Measurements from ENCODE around the gene PHF24. TPM values are rescaled to one million over a fixed set of nuclear protein-coding genes. Genes with fewer than 3 reads are reported as not detected.

The PHF24 gene
- polyA plus RNA-seq, 3 donors = 0.04 TPM; not detected in 2

DNA sequence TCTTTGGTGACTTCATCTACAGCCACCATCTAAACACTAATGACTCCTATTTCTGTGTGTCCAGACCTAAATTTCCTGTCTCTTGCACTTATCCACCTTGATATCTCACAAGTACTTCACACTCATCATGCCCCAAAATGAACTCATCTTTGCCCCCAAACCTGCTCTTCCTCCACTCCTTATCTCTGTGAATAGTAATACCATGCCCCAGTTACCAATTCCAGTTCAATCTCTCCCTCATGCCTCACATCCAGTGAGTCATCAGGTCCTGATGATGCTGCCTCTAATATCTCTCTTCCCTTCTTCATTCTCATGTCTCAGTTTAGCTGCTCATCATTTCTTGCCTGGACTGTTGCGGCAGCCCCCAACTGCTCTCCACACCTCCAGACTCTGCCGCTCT, 16.6 kb downstream of the PHF24 start:
- Histone ChIP-seq H3K9ac (ENCODE audit: insufficient read depth, low read length, poor library complexity, severe bottlenecking) (no peak overlapping the region), H3K36me3 (replicated peaks in 1 of 2; ENCODE audit: control insufficient read depth in 1 of 2, insufficient read depth in 2 of 2, low read length in 2 of 2) (no peaks in the 10 kb centered on the region), H4K20me1 (ENCODE audit: insufficient read depth, low read length) (no peaks in the 10 kb centered on the region), H3K27ac (ENCODE audit: low read depth in 1 of 2, low read length in 2 of 2) (no peak overlapping the region), H3K9me3 (replicated peaks in 1 of 2; ENCODE audit: control insufficient read depth in 1 of 2, insufficient read depth in 1 of 2, low read length in 2 of 2) (no peaks in the 10 kb centered on the region), H3K4me1 (ENCODE audit: control insufficient read depth in 1 of 2, insufficient read depth in 2 of 2, low read length in 2 of 2) (no peaks in the 10 kb centered on the region), H3K27me3 (ENCODE audit: control insufficient read depth in 2 of 2, insufficient read depth in 2 of 2, low read length in 2 of 2) (no peaks in the 10 kb centered on the region), H3K4me3 (replicated peaks in 1 of 3; ENCODE audit: low read depth in 2 of 3, low read length in 3 of 3) (no peak overlapping the region), H3K79me2 (ENCODE audit: insufficient read depth, low read length) (no peaks in the 10 kb centered on the region), H3K4me2 (replicated peaks; ENCODE audit: extremely low read depth, low read length, poor library complexity, severe bottlenecking) (no peak overlapping the region), H2AFZ (ENCODE audit: insufficient read depth, low read depth, low read length, poor library complexity, severe bottlenecking) (no peak overlapping the region)
- no peak overlapping the region for H3K4me3 Mint-ChIP-seq
- peaks cover 8 to 15% (median 12%) of the 10 kb centered on the region in 3 donors for H3K27me3 Mint-ChIP-seq (ENCODE audit: low read depth in 3 of 3)
- no peaks in the 10 kb centered on the region for H3K4me1 Mint-ChIP-seq
- H3K27ac Mint-ChIP-seq = no peak overlapping the region
- 95% methylated on average over 2 of the region's 2 CpGs for WGBS (ENCODE audit: insufficient coverage)
- TF ChIP-seq, protein P1, sequence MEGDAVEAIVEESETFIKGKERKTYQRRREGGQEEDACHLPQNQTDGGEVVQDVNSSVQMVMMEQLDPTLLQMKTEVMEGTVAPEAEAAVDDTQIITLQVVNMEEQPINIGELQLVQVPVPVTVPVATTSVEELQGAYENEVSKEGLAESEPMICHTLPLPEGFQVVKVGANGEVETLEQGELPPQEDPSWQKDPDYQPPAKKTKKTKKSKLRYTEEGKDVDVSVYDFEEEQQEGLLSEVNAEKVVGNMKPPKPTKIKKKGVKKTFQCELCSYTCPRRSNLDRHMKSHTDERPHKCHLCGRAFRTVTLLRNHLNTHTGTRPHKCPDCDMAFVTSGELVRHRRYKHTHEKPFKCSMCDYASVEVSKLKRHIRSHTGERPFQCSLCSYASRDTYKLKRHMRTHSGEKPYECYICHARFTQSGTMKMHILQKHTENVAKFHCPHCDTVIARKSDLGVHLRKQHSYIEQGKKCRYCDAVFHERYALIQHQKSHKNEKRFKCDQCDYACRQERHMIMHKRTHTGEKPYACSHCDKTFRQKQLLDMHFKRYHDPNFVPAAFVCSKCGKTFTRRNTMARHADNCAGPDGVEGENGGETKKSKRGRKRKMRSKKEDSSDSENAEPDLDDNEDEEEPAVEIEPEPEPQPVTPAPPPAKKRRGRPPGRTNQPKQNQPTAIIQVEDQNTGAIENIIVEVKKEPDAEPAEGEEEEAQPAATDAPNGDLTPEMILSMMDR (IDR thresholded peaks at IDR 0.05) = no peak
- intact Hi-C loops (cut with micrococcal nuclease) = no loop called here
- H3K9me3 Mint-ChIP-seq = peaks cover 0 to 3% (median 0%) of the 10 kb centered on the region in 7 donors
- no peaks in the 10 kb centered on the region for H3K36me3 Mint-ChIP-seq
- DNase-seq = no peak

DNA sequence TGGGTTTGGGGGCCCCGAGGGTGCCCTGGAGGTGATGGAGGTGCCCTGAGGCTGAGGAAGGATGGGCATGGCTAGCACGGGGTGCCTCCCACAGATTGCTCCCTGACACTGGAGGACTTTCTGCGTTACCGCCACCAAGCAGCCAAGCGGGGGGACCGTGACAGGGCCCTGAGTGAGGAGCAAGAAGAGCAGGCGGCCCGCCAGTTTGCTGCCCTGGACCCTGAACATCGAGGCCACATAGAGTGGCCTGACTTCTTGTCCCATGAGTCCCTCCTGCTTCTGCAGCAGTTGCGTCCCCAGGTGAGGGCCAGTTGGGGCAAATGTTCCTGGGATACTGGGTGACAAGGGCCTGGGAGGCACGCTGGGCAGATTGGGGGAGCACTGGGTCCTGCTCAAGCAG, 18.4 kb downstream of the PHF24 start:
- Mint-ChIP-seq H3K27ac (no peak overlapping the region), H3K27me3 (ENCODE audit: low read depth in 3 of 3) (peaks cover 8 to 11% (median 10%) of the 10 kb centered on the region in 3 donors), H3K36me3 (no peaks in the 10 kb centered on the region), H3K9me3 (peaks cover 0 to 2% (median 0%) of the 10 kb centered on the region in 7 donors), H3K4me1 (peaks cover 17% of the 10 kb centered on the region), H3K4me3 (no peak overlapping the region)
- H3K9ac ChIP-seq (ENCODE audit: insufficient read depth, low read length, poor library complexity, severe bottlenecking) = no peak overlapping the region
- DNase-seq = no peak
- no peak overlapping the region for H3K4me3 ChIP-seq (replicated peaks in 1 of 3; ENCODE audit: low read depth in 2 of 3, low read length in 3 of 3)
- no peak overlapping the region for H3K27ac ChIP-seq (ENCODE audit: low read depth in 1 of 2, low read length in 2 of 2)
- no peaks in the 10 kb centered on the region for H4K20me1 ChIP-seq (ENCODE audit: insufficient read depth, low read length)
- H3K27me3 ChIP-seq (ENCODE audit: control insufficient read depth in 2 of 2, insufficient read depth in 2 of 2, low read length in 2 of 2) = no peaks in the 10 kb centered on the region
- H3K4me2 ChIP-seq (replicated peaks; ENCODE audit: extremely low read depth, low read length, poor library complexity, severe bottlenecking) = no peak overlapping the region
- peaks cover 15 to 16% of the 10 kb centered on the region in 2 donors for H3K4me1 ChIP-seq (ENCODE audit: control insufficient read depth in 1 of 2, insufficient read depth in 2 of 2, low read length in 2 of 2)
- 90% methylated on average over 11 of the region's 11 CpGs for WGBS (ENCODE audit: insufficient coverage)
- TF ChIP-seq, protein P1 (IDR thresholded peaks at IDR 0.05) = no peak
- no peak overlapping the region for H2AFZ ChIP-seq (ENCODE audit: insufficient read depth, low read depth, low read length, poor library complexity, severe bottlenecking)
- H3K79me2 ChIP-seq (ENCODE audit: insufficient read depth, low read length) = no peaks in the 10 kb centered on the region
- no peaks in the 10 kb centered on the region for H3K36me3 ChIP-seq (replicated peaks in 1 of 2; ENCODE audit: control insufficient read depth in 1 of 2, insufficient read depth in 2 of 2, low read length in 2 of 2)
- intact Hi-C loops (cut with micrococcal nuclease) = no loop called here
- H3K9me3 ChIP-seq (replicated peaks in 1 of 2; ENCODE audit: control insufficient read depth in 1 of 2, insufficient read depth in 1 of 2, low read length in 2 of 2) = no peaks in the 10 kb centered on the region

Measured in CD14-positive monocyte (primary cell).